D721Med (cell line): ENCODE measurements around the gene ZNF469.

Experiments used
- DNase-seq: peaks from one replicate; pipeline ENCODE4 v3.0.0; 2011; ENCODE audit warnings: low spot score; ENCODE audit not compliant: insufficient read length
- FAIRE-seq: peaks from 2 replicates; lab custom pipeline; 2011; peaks lifted over from hg19 to GRCh38; lab: Jason Lieb, UNC
- CTCF ChIP-seq: IDR thresholded peaks from 2 replicates; pipeline ENCODE4 v1.5.1; 2012; ENCODE audit warnings: mild to moderate bottlenecking, control low read depth; ENCODE audit not compliant: insufficient read depth; ENCODE audit errors: missing control alignments

ZNF469 gene

GRCh38 chr16:88375236-88375975 lies 7.4 kb upstream of the ZNF469 start:
- FAIRE-seq (no peak), DNase-seq (no peak)
- TF ChIP-seq CTCF: no peak

DNA sequence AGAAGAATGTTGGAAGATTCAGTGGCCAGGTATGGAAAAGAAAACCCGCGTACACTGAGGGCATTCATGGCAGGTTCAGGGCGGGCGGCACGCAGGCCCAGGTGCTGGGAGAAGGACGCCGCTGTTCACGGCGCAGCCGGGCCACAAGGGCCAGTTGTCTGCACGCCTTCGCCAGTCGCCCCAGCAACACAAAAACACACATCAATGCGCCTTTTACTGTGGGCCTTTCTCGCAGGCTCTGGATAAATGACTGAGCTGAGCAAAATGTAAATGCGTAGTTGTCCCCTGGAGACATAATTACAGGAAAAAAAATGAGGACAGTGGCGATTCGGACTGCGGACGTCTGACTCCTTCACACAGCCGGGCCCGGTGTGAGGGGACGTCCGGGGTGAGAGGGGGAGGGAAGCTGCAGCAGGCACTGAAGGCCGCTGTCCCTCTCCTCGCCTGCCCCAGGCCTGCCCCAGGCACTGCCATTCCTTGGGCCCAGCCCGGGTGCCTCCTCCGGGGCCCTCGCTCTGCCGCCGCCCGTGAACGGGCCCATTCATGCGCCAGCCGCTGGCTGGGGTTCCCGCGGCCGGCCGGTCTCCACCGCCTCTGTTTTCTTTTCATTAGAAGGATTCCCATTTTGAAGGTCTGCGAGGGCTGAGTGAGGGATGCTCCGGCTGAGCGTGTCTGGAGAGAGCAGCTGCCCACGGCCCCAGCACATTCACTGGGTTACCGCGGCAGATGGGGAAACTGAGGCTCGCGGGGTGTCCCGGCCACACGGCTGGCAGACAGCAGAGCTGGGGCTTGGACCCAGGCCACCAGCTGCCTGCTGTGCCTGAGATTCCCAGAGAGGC lies 6.5 kb upstream of the ZNF469 start:
- TF ChIP-seq CTCF: no peak
- no peak for FAIRE-seq
- DNase-seq: no peak

DNA sequence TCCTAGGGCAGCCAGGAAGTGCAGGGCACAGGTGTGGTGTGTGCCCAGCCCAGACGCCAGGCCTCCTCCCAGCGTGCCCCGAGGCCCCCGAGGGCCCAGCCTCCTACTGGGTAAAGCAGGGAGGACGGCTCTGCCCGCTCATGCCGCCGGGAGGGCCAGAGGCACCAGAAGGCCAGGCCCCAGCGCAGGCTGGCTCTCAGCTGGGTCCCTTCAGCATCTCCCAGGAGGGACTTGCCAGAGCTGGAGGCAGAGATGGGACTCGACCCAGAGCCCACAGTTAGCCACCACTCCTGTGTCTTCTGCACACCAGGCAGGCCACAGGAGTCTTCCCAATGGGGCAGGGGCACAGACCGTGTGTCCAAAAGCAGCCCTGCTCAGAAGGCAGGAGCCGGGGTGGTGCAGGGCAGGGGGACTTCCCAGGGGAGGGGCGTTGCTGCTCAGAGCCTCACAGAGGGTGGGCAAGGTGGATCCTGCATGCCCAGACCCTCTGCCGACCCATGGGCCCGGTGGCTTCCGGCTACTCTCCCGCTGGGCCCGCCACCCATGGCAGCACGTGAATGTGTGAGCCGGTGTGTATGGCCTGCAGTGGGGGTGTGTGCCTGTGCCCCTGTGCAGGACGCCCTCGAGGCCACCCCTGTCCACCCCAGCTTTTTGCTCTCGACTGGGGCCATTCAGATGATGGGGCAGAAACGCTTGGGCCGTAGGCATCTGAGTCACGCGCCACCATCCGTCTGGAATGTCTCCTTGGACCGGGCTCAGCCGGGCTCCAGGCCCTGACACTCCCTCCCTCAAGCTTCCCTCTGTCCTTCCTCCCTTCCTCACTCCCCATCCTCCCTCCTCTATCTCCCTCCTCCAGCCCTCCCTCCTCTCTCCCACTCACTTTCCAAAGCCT lies 5.7 kb upstream of the ZNF469 start:
- no peak for TF ChIP-seq CTCF
- FAIRE-seq (no peak), DNase-seq (no peak)

GRCh38 chr16:88377961-88378360 lies 4.8 kb upstream of the ZNF469 start:
- DNase-seq (no peak), FAIRE-seq (no peak)
- no peak for TF ChIP-seq CTCF

DNA sequence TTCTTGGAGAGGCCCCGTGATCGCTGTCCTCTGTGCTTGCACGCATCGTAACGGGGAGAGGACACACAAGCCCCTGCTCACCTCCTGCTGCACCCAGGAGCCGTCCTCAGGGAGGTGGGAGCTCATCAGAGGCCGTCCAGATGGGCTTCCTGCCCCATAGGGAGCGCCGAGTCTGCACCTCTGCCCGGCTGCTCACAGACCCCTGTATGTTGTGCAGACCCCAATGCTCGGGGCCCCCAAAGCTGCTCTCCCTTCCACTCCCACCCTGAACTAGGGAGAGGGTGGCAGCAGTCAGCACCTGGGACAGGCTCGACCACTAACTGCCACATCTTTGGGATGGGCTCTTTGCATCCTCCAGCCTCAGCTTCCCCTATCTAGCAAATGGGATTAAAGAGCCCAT lies 4.4 kb upstream of the ZNF469 start:
- FAIRE-seq (no peak), DNase-seq (no peak)
- no peak for TF ChIP-seq CTCF

DNA sequence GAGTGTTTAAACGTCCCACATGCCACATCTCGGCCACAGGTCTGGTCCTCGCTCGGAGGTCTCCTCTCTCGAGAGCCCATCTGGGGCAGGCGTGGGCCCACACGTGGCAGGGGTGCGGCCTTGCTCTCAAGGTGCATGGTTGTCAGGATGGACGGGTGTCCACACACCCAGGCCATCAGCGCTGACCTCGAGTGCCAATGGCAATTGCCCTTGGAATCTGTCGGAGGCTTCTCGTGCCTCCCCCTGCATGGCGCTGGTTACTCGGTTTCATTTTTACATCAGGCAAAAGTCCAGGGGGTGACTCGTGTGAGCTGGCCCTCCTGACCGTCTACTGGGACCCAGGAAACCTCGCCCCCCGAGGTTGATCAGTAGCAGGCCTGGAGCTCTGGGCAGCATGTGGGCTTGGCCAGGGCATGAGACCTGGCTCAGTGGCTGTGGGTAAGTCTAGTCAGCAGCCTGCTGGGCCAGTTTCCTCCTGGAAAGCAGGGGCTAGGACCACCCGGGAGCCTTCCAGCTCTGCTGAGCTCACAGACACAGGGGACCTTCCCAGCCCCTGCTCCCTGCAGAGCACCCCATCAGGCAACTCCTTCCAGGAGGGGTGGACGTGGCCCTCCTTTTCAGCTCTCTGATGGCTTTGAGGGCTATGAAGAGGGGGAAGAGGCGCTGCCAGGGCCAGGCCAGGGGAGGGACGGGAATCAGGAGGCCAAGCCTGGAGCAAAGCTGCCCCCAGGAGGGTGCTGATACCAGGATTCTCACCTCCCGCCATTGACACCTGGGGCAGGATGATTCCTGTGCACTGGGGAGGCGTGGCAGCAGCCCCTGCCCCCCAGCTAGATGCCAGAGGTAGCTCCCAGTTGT lies 3.7 kb upstream of the ZNF469 start:
- no peak for TF ChIP-seq CTCF
- FAIRE-seq (no peak), DNase-seq (no peak)
